HG02840 (cell line): ENCODE data around the gene SLC52A3.

ENCODE experiments used
- ATAC-seq: cut with Tn5 transposase; IDR thresholded peaks from one replicate; pipeline ENCODE4 v1.9.1; 2021; ENCODE audit warnings: mild to moderate bottlenecking, moderate library complexity, moderate number of reproducible peaks; ENCODE audit not compliant: unreplicated experiment, low FRiP score

The SLC52A3 gene

DNA sequence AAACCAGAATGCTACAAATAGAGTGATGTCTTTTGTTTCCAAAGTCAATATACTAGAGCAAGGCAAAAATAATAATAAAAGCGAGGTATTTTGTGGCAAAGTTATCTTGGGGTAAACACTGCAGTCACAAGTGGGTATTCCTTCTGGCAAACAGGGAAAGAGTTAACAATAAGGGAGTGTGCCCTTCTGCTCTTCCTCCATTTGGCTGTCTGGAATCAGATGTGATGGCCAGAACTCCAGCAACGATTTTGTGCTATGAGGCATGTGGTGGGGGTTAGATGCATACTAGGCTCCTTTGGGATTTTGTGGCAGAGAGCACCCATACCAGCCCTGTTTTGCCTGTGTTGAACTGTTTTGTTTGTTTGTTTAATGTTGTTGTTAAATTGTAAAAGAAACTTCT lies 2.4 kb upstream of the SLC52A3 start:
- no peak for ATAC-seq

DNA sequence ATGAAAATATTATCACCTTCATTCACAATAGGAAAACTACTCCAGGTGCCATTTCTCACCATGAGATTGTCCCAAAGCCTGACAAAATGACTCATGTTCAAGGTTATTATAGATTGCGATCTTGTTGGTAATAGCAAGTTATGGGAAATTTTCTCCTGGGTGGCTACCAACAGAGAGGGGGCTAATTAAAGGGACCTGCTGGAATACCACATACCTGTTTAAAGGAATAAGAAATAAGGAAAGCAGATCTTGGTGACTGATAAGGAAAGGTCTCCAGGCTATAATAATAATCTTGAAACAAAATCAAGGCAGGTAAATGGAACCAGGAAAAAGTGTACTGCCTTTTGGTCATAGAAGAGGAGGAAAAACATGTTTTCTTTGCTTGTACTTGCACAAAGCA lies 1.4 kb downstream of the SLC52A3 start:
- ATAC-seq: no peak

DNA sequence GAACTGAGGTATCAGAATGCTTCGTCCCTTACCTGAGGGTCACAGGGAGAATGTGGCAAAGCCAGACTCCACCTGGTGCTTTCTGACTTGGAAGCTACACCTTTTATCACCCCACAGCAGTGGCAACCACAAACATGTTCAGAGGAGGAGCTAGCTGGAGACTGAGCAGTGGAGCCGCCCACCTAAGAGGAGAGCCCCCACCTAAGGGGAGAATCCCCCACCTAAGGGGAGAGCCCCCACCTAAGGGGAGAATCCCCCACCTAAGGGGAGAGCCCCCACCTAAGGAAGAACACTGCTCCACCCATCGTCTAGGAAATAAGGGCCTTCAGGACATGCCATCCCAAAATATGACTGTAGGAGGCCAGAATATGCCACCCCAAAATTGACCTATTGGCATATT lies 4.0 kb downstream of the SLC52A3 start:
- no peak for ATAC-seq

DNA sequence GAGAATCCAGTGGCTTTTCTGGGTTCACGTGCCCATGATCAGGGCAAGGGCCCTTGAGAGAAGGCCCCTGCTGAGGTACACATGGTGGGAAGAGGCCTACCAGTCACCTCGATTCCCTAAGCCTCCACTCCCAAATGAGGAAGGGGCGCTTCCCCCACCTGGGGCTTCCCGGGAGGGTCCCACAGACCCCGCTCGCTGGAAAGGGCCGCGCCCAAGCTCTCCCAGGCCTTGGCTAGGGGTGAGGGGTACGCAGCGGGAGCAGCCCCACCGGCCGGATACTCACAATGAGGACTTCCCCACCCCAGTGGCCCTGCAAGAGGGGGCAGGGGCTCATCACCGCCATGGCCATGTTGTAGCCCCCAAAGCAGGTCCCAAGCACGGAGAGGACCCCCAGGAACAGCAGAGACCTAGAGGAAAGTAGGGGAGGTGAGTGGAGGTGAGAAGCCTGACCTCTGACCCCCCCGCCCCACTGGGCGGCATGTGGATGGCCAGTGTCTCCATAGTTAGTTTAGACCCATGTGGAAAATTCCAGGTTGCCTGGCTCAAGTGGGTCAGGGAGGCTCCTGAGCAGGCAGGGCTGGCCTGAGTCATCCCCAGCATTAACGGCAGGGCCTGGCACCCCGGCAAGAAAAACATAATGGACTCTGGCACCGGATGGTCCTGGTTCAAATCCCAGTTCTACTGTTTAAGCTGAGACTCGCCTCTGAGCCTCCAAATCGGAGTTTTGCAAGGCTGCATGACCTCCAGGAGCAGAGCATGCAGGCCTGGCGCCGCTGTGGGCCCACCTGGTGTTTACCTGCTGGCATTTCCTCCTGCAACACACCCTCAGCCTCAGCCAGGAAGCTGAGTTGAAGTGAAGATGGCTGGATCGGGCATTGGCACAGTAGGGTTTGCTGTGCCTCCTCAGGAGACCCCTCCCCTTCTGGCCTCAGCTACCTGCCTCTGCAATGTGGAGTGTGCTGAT lies 6.6 kb downstream of the SLC52A3 start:
- ATAC-seq: no peak

DNA sequence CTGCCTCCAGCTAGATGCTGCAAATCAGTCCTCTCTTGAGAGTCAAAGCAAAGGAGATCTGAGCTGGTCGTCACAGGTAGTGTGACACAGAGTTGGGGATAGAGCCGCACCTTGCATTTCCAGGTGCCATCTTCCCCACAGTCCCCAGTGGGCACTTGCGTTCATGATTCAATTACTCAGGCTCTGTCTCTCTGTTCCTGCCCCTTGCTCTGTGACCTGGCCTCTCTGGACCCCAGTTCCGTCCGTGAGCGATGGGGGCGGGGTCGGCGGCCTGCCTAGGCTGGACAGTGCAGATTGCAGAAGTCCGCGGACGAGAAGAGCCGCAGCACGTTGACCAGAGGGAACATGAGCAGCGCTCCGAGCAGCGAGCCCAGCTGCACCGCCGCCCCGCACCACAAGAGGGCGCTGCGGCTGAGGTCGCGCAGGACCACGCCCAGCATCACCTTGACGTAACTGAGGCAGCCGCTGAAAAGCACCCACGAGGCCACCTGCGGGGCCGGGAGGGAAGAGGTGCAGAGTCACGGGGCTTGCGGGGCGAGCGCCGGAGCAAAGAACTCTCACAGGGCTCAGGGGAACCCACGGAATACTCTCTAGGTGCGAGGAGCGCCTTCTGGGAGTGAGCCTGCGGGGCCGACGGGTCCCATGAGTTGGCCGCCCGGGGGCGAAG lies 7.4 kb downstream of the SLC52A3 start:
- no peak for ATAC-seq

DNA sequence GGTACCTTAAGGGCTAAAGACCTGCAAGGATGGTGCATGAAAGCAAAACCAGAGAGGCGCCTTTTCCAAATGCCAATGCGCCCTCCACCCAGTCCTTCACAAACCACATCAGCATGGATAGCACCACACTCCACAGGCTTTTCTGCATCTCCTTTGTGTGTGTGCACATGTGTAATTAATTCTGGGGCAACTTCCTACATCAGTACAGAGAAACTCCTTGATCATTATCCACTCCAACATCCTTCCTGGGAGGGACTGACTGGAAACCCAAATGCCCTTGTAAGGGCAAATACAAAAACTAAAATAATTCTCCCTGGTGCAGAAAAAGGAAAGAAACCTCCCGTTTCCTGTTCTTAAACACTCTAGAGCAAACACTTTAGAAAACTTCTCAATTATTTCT lies 10.8 kb downstream of the SLC52A3 start:
- no peak for ATAC-seq

DNA sequence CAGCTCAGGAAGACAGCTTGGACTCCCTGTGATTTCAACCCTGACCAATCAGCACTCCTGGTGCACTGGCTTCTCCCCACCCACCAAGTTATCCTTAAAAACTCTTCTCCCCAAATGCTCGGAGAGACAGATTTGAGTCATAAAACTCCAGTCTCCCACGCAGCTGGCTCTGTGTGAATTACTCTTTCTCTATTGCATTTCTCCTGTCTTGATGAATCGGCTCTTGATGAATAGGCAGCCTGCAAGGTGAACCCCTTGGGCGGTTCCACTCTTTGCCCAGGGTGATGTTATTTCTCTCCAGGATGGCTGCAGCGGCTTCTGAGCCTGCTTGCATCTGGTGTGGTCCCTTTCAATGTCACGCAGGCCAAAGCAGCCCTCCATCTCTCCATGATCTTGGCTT lies 12.4 kb downstream of the SLC52A3 start:
- ATAC-seq: no peak

DNA sequence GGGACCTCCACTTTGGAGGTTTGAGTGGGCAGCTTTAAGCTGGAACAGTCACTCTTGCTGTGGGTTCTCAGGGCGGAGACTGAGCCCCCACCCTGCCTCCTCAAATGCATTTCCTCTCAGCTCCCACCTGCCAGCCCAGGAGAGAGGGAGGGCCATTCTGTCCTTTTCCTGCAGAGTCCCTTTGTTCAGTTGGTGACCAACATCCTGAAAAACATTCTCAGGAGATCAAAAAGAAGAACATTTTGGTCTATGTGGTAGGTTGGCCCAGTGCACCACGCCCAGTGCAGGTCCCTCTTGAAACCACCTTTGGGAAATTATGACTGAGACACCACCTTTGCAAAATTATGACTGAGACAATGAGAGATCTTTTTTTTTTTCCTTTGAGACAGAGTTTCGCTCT lies 13.4 kb downstream of the SLC52A3 start:
- no peak for ATAC-seq

DNA sequence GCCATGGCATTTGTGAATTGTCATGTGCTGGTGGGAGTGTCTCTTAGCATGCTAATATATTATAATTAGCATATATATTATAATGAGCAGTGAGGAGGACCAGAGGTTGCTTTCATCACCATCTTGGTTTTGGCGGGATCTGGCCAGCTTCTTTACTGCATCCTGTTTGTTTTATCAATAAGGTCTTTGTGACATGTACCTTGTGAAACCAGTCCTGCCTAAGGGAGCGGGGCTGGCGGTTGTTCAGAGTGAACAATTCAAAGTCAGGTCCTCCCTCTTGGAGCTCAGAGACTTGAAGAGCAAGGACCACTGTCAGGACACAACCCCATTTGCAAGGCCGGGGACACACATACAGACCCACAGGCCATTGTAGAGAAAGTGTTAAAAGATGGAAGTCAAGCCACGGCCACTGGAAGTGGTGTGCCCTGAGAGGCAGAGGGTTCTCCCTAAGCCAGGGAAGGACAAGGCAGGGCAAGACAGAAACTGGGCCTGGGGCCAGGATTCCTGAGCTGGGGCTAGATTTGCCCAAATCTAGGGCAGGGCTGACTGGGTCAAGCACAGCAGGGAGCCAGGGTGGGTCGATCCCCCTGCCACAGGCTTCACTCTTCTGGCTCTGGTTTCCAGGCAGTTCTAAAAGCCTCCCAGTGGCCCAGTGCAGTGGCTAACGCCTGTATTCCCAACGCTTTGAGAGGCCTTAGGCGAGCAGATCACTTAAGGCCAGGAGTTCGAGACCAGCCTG lies 14.2 kb downstream of the SLC52A3 start:
- no peak for ATAC-seq

DNA sequence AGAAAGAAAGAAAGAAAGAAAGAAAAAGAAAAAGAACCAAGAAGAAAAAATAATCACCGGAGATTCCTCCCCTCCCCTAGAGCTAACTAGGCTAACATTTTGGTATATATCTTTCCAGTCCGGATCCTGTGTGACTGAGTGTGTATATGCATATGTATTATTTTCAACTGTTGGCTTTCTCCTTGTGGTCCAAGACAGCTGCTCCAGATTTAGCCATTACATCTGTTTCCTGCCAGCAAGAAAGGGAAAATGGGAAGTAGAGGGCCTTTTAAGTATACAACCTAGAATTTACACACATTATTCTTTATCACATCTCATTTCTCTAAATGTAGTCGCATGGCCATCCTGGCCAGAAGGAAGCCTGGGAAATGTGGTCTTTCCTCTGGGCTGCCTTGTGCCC lies 15.2 kb downstream of the SLC52A3 start:
- no peak for ATAC-seq

DNA sequence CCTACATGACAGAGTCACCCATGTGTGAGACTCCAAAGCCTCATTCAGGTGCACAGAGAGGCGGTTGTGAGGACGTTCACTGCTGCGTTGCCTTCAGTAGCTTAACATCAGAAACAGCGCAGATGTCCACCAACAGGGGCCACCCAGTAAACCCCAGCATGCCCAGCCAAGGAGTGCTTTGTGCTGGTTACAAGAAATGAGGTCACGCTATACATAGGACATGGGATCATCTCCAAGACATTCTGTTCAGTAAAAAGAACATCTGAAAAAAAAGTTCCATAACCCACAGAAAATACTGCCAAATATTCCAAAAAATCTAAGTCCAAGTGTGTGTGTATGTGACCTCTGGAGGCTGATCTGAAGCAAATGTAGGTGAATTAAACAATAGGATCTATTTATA lies 16.0 kb downstream of the SLC52A3 start:
- no peak for ATAC-seq

DNA sequence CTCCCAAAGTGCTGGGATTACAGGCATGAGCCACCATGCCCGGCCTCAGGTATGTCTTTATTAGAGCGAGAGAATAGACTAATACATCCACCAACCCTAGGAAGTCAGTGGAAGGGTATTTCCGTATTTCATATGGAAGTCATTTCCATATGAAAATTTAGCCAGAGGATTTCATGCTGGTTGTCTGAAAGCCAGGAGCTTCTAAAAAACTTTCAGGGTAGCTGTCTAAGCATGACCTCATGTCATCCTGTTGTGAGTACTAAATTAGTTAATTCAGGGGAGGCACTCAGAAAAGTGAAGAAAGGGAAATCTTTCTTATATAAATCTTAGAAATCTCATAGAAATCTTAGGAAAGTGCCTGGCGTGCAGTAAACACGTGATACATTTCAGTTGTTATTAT lies 16.5 kb downstream of the SLC52A3 start:
- no peak for ATAC-seq

DNA sequence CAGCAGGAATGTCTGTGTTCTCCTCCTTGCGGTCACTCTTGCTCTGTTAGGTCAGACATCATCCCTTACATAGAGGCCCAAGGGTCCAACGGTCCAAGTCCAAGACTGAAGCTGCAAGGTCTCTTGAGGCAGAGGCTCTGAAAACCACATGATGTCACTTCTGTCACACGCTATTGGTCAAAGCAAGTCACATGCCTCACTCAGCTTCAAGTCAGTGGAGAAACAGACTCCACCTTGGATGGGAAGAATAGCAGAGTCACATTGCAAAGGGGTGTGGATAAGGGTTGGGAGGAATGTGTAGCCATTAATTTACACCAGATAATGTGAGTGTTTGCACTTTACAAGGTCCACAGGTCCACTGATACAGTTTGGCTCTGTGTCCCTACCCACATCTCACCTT lies 17.5 kb downstream of the SLC52A3 start:
- ATAC-seq: no peak

DNA sequence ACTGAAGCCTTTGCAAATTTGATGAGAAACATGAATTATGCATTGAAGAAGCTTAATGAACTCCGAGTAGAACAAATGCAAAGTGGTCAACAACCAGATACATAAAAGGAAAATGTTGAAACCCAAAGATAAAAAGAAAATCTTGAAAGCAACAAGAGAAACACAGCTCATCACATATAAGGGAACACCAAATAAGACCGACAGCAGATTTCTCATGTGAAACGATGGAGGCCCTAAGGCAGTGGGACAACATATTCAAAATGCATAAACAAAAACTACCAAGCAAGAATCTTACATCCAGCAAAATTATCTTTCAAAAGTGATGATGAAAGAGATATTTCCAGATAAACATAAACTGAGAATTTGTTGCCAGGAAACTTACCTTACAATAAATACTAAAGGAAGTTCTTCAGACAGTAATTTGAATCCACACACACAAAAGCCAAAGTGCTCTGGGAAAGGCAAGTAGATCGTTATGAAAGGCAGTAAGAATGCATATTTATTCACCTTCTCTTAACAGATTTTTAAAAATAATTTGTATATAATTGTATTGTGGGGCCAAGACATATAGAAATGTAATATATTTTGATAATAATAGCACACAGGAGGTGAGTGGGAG lies 22.5 kb downstream of the SLC52A3 start:
- no peak for ATAC-seq

DNA sequence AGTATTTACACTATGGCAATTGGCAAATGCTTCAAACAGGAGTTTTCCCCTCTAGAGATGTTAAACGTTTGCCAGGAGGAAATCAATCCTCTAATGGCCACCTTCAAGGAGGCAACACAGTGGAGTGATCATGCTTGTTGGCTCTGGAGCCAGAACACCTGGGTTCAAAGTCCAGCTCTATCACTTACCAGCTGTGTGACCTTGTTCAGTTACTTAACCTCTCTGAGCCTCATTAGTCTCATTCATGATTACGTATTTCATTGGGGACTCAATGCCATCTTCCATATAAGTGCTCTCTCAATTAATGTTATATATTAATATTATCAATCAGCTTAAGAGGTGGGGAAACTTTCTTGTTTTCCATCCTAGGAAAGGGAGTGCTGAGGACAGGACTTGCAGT lies 26.1 kb downstream of the SLC52A3 start:
- no peak for ATAC-seq

DNA sequence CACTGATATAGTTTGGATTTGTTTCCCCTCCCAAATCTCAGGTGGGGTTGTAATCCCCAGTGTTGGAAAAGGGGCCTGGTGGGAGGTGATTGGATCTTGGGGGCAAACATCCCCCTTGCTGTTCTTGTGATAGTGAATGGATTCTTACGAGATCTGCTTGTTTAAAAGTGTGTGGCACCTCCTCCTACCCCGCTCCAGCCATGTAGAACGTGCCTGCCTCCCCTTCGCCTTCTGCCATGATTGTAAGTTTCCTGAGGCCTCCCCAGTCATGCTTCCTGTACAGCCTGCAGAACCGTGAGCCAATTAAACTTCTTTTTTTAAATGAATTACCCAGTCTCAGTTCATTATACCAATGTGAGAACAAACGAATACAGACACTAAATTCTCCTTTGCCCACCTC lies 26.7 kb downstream of the SLC52A3 start:
- ATAC-seq: no peak

DNA sequence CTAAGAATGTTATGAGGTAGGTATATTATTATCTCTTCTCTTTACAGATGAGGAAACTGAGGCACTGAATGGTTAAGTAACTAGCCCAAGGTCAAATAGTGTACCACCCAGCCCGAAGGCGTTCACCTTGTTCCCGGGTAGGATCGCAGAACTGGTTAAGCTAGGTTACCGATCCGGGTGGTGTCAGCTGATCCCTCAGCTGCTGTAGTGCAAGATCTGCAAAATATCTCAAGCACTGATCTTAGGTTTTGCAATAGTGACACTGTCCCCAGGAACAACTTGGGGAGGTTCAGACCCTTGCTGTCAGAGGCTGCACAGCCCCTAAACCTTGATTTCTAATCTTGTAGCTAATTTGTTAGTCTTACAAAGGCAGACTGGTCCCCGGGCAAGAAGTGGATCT lies 28.1 kb downstream of the SLC52A3 start:
- no peak for ATAC-seq

DNA sequence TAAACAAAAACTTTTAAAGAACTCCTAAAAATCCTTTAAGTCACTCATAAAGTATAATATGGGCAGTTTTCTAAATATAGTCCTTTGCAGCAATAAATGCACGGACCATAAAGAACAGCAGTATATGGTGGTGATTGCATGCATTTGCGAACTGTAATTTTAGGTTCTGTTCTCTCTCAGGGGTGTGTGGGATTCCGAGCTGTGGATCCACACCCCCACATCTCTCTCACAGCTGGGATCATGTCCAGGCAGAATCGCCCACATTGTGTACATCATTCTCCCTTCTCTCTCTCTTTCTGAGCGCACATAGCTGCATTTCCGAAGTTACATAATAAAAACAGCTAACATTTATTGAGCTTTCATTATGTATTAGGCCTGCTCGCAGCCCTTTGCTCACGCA lies 28.6 kb downstream of the SLC52A3 start:
- no peak for ATAC-seq

DNA sequence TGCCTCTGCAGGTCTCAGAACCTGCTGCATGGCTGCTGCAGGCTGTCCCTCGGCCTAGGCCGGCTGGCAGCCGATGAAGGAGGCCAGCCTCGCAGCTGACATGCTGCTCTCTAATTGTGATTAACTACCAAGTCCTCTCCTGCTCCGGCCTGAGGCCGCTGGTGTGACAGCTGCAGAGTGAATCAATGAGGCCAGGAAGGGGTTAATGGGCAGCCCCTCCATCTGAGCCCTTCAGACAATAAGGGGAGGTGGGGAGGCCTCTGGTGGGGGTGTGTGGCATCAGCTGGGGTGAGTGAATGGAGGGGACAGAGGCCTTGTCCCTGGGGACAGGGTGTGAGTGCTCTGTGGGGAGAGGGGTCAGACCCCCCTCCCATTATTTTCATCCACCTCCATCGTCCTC lies 34.4 kb downstream of the SLC52A3 start:
- no peak for ATAC-seq

DNA sequence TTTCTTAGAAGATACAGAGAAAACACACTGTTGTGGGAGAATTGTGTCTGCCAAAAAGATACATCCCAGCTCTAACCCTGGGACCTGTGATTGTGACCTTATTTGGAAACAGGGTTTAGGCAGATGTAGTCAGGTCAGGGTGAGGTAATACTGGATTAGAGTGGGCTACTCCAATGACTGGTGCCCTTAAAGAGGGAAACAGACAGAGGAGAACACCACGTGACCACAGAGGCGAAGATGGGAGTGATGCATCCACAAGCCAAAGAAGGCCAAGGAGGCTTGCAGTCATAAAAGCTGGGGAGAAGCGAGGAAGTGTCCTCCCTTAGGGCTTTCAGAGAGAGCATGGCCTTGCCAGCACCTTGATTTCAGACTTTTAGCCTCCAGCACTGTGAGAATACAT lies 35.6 kb downstream of the SLC52A3 start:
- no peak for ATAC-seq
